ENCODE measurements around the gene GLDC.

The GLDC gene

DNA sequence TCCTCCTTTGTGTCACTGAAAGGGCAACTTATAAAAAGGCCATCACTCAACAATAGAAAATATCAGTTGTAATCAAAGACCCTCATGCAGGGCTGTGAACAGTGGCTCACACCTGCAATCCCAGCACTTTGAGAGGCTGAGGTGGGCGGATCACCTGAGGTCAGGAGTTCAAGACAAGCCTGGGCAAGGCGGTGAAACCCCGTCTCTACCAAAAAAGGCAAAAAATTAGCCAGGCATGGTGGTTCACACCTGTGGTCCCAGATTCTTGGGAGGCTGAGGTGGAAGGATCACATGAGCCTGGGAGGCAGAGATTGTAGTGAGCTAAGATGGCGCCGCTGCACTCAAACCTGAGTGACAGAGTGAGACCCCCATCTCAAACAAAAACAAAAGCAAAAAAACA lies 24.7 kb downstream of the GLDC start:
- Histone ChIP-seq H3K9me3 (ENCODE audit: control insufficient read depth, insufficient read depth, low read length) (peaks cover 2% of the 10 kb centered on the region; the same call in 1 of the 2 replicates), H3K4me1 (ENCODE audit: insufficient read depth, low read length) (peaks cover 8% of the 10 kb centered on the region; the same call in 1 of the 2 replicates), H3K9ac (ENCODE audit: low read depth, low read length) (no peak overlapping the region), H3K36me3 (ENCODE audit: insufficient read depth, low read length) (no peaks in the 10 kb centered on the region)

DNA sequence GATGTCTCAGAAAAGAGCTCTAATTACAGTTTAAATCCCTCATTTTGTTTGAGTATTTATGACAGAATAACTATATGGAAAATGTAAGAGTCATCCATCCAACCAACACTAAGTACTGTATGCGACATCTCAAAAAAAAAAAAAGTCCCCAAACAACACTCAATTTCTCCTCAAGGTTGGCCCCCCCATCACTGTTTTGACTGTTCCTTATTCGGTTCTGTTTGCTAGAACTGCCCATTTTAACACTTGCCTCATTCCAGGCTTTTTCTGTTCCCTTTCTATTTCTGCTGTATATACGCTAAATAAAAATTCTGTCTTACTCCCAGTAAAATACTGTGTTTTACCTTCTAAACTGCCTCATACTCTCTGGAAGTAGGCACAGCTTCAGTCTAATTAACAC lies 25.2 kb downstream of the GLDC start:
- H3K4me1 ChIP-seq (ENCODE audit: insufficient read depth, low read length): peaks cover 8% of the 10 kb centered on the region; the same call in 1 of the 2 replicates
- H3K9ac ChIP-seq (ENCODE audit: low read depth, low read length): no peak overlapping the region
- peaks cover 2% of the 10 kb centered on the region; the same call in 1 of the 2 replicates for H3K9me3 ChIP-seq (ENCODE audit: control insufficient read depth, insufficient read depth, low read length)

DNA sequence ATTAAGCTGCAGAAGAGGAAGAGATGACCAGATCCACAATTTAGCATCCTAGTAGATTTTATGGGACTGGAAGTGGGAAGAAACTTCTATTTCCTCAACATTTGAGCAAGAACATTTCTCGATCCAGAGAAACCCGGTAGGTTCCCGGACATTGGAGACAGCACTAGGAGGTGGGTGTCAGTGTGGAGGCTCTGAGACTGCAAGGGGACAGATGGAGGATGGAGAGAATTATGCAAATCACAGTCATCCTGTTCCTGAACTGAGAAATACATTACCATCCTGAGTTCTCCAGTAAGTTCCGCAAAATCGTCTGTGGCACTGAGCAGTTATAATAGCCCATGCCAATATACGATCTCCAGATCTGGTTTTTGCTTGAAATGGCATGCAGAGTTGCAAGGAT lies 25.6 kb downstream of the GLDC start:
- Histone ChIP-seq H3K4me1 (ENCODE audit: insufficient read depth, low read length) (peaks cover 8% of the 10 kb centered on the region; the same call in 1 of the 2 replicates), H3K9ac (ENCODE audit: low read depth, low read length) (no peak overlapping the region), H3K36me3 (ENCODE audit: insufficient read depth, low read length) (no peaks in the 10 kb centered on the region), H3K9me3 (ENCODE audit: control insufficient read depth, insufficient read depth, low read length) (peaks cover 2% of the 10 kb centered on the region; the same call in 1 of the 2 replicates)

More for the DNA sequence above, 25.2 kb downstream of the GLDC start:
- H3K36me3 ChIP-seq (ENCODE audit: insufficient read depth, low read length): no peaks in the 10 kb centered on the region

DNA sequence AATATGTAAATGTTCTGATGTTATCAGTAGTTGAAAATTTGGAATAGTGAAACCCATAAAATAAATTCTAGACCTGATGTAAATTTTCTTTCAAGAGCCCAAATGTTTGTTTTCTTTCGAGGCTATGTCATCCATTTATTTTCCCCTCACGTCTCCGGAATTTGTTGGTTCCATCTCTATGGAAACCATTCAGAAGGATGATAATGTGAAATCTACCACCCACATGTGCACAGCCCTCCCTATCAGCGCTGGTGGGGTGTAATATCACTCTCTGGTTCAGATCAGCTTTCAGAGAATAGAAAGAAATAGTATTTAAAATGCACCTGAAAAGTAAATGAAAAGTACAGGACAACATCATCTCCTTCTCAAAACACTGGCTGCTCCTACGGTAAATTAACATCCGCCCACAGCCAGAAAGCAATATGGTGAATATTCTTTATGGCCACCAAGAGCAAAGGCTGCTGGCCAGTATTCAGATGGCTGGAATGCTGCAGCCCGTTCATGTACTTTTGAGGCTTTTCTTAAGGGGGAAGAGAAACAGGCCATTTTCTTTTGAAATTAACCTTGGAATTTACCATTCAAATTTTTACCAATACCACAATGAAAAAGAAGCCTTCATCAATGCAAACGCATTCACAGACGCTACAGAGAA lies 28.5 kb downstream of the GLDC start:
- Histone ChIP-seq H3K9ac (ENCODE audit: low read depth, low read length) (no peak overlapping the region), H3K36me3 (ENCODE audit: insufficient read depth, low read length) (no peaks in the 10 kb centered on the region), H3K9me3 (ENCODE audit: control insufficient read depth, insufficient read depth, low read length) (no peaks in the 10 kb centered on the region), H3K4me1 (ENCODE audit: insufficient read depth, low read length) (peaks cover 8% of the 10 kb centered on the region; the same call in 1 of the 2 replicates)

DNA sequence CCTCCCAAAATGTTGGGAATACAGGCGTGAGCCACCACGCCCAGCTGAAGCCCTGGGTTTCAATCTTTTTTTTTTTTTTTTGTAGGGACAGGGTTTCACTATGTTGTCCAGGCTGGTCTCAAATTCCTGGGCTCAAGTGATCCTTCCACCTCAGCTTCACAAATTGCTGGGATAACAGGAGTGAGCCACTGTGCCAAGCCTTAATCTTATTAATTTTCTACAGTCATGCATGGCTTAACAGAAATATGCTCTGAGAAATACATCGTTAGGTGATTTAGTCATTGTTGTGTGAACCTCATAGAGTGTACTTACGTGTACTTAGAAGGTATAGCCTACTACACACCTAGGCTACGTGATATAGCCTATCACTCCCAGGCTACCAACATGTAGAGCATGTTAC lies 31.0 kb downstream of the GLDC start:
- Histone ChIP-seq H3K9me3 (ENCODE audit: control insufficient read depth, insufficient read depth, low read length) (no peaks in the 10 kb centered on the region), H3K36me3 (ENCODE audit: insufficient read depth, low read length) (no peaks in the 10 kb centered on the region; the same call in 1 of the 2 replicates), H3K4me1 (ENCODE audit: insufficient read depth, low read length) (peaks cover 8% of the 10 kb centered on the region; the same call in 1 of the 2 replicates), H3K9ac (ENCODE audit: low read depth, low read length) (no peak overlapping the region)

DNA sequence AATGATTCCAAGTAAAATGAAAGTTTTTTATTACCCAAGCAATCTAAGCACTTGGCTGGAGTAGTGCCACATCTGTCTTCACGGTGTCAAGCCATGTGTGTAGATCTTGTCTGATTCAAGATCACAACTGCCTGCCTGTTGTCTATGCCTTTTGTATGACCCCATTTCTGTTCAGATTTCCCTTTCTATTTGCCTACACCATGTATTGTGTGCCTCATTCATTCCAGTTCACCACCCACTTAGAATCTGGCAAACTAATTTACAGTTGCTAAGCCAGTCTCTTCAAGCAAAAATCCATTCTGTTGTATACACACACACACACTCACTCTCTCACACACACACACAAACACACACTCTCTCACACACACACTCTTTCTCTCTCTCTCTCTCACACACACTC lies 33.7 kb downstream of the GLDC start:
- H3K9me3 ChIP-seq (ENCODE audit: control insufficient read depth, insufficient read depth, low read length): no peaks in the 10 kb centered on the region
- H3K36me3 ChIP-seq (ENCODE audit: insufficient read depth, low read length): no peaks in the 10 kb centered on the region; the same call in 1 of the 2 replicates
- H3K4me1 ChIP-seq (ENCODE audit: insufficient read depth, low read length): no peaks in the 10 kb centered on the region
- H3K9ac ChIP-seq (ENCODE audit: low read depth, low read length): no peak overlapping the region

DNA sequence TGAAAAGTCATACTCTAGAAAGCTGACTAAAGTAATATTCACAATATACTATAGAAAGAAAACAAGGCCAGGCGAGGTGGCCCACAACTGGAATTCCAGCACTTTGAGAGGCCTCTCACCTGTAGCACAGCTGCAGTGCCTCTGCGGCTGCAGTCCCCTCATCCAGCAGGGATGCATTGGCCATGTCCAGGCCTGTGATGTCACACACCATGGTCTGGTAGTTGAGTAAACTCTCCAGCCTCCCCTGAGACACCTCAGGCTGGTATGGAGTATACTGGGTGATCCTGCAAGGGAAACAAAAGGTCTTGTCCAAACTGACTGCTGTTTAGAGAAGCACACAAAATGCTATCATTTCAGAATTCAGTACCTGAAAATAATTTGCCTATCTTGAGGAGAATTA lies 35.5 kb downstream of the GLDC start:
- Histone ChIP-seq H3K4me1 (ENCODE audit: insufficient read depth, low read length) (no peaks in the 10 kb centered on the region), H3K9me3 (ENCODE audit: control insufficient read depth, insufficient read depth, low read length) (no peaks in the 10 kb centered on the region), H3K36me3 (ENCODE audit: insufficient read depth, low read length) (peaks cover 5% of the 10 kb centered on the region; the same call in 1 of the 2 replicates), H3K9ac (ENCODE audit: low read depth, low read length) (no peak overlapping the region)

DNA sequence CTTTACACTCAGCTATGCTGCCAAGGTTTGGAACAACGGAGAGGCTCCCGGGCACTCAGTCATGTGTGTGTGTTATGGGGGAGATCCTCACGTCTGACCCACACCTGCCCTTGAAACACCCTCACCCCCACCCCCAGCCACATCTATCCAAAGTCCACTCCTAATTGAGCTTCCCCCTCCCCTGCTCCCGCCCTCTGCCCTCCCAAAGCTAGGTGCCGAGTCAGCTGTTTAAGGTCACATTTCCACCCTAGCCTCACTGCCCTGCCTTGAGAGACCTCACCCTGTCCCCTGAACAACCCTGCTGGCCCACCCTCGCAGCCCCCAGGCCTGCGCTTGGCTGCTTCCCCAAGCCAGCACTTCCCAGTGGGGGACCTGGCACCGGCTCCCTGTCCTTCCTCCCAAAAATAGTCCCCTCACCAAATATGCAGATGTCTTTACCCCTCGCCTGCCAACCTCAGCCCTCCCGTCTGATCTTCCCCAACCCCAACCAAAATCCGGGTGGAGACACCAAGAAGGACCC lies 36.0 kb downstream of the GLDC start:
- no peaks in the 10 kb centered on the region for H3K4me1 ChIP-seq (ENCODE audit: insufficient read depth, low read length)
- H3K9ac ChIP-seq (ENCODE audit: low read depth, low read length): no peak overlapping the region
- peaks cover 10% of the 10 kb centered on the region for H3K36me3 ChIP-seq (ENCODE audit: insufficient read depth, low read length)
- H3K9me3 ChIP-seq (ENCODE audit: control insufficient read depth, insufficient read depth, low read length): no peaks in the 10 kb centered on the region

DNA sequence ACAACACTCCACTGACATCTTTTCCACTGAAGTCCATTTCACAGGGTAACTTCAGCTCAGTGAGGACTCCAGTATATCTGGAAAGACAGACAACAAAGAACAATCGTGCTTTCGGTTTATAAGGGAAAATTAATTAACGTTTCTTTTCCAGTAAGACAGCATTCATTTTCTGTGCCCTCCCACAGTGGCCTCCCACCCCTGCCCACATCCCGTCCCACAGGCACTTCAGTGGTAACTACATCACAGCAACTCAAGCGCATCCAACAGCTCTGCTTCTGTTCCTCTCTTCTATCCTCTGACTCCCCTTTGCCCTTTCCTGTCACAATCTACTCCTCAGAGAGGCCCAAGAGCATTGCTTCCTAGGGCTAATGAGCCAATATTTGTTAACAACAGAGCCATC lies 40.3 kb downstream of the GLDC start:
- peaks cover 15% of the 10 kb centered on the region for H3K36me3 ChIP-seq (ENCODE audit: insufficient read depth, low read length)
- H3K9me3 ChIP-seq (ENCODE audit: control insufficient read depth, insufficient read depth, low read length): no peaks in the 10 kb centered on the region
- H3K9ac ChIP-seq (ENCODE audit: low read depth, low read length): no peak overlapping the region
- no peaks in the 10 kb centered on the region for H3K4me1 ChIP-seq (ENCODE audit: insufficient read depth, low read length)

DNA sequence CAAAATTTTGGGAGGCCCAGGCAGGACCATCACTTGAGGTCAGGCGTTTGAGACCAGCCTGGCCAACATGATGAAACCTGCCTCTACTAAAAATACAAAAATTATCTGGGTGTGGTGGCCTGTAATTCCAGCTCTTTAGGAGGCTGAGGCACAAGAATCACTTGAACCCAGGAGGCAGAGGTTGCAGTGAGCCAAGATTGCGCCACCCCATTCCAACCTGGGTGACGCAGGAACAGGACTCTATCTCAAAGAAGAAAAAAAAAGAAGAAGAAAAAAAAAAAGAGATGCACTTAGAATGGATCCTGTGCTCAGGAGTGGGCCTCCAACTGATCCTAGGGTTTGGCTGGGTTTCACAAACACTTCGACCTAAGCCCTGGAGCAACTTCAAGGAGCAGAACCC lies 45.1 kb downstream of the GLDC start:
- Histone ChIP-seq H3K4me1 (ENCODE audit: insufficient read depth, low read length) (no peaks in the 10 kb centered on the region), H3K9ac (ENCODE audit: low read depth, low read length) (no peak overlapping the region), H3K36me3 (ENCODE audit: insufficient read depth, low read length) (peaks cover 12% of the 10 kb centered on the region), H3K9me3 (ENCODE audit: control insufficient read depth, insufficient read depth, low read length) (no peaks in the 10 kb centered on the region)

DNA sequence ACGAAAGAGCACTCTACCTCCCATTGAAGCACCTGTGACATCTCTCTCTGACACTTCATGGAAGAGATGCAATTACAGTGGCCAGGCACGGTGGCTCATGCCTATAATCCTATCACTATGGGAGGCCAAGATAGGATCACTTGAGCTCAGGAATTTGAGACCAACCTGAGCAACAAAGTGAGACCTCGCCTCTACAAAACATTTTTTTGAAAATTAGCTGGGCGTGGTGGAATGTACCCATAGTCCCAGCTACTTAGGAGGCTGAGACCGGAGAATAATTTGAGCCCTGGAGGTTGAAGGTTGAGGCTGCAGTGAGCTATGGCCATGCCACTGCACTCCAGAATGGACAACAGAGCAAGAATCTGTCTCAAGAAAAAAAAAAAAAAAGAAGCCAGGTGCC lies 45.5 kb downstream of the GLDC start:
- peaks cover 9% of the 10 kb centered on the region for H3K36me3 ChIP-seq (ENCODE audit: insufficient read depth, low read length)
- no peaks in the 10 kb centered on the region for H3K4me1 ChIP-seq (ENCODE audit: insufficient read depth, low read length)
- H3K9ac ChIP-seq (ENCODE audit: low read depth, low read length): no peak overlapping the region
- no peaks in the 10 kb centered on the region for H3K9me3 ChIP-seq (ENCODE audit: control insufficient read depth, insufficient read depth, low read length)

DNA sequence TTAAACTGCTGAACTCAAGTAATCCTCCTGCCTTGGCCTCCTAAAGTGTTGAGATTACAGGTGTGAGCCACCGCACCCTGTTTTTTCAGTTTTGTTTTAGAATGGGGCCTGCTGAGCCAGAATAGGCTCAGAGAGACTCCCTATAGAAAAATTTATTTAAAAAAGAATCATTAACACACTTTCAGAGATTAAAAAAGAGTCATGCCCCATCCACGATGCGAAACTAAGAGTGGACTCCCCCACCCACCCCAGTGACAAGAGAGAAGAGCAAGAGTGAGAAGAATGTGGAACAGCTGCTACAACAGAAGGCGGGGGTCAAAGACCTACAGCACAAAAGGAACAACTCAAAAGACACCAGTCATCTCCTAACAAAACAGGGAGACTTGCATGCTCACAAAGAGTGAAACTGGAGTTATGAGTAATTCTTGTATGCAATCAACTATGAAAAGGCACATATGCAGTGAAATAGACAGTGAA lies 47.2 kb downstream of the GLDC start:
- Histone ChIP-seq H3K36me3 (ENCODE audit: insufficient read depth, low read length) (peaks cover 5% of the 10 kb centered on the region), H3K9me3 (ENCODE audit: control insufficient read depth, insufficient read depth, low read length) (no peaks in the 10 kb centered on the region), H3K4me1 (ENCODE audit: insufficient read depth, low read length) (no peaks in the 10 kb centered on the region), H3K9ac (ENCODE audit: low read depth, low read length) (no peak overlapping the region)

DNA sequence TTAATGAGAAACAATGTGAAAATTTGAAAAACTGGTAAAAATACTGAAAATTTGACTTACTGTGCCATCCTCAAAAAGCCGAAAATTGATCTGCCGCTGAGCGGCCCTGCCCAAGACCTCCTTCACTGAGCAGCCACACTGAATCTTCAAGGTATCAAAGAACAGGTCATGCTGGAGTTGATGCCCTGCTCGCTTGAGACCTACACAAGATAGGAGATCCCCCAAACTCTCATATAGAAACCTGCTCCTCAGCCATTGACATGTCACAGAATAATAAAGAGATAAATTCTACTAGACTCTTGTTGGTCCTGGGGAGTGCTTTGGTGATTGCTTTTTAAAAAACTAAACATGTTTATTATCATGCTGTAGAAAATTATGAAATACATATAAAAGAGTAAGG lies 52.7 kb downstream of the GLDC start:
- Histone ChIP-seq H3K36me3 (ENCODE audit: insufficient read depth, low read length) (peaks cover 12% of the 10 kb centered on the region), H3K9ac (ENCODE audit: low read depth, low read length) (no peak overlapping the region), H3K9me3 (ENCODE audit: control insufficient read depth, insufficient read depth, low read length) (no peaks in the 10 kb centered on the region), H3K4me1 (ENCODE audit: insufficient read depth, low read length) (no peaks in the 10 kb centered on the region)

DNA sequence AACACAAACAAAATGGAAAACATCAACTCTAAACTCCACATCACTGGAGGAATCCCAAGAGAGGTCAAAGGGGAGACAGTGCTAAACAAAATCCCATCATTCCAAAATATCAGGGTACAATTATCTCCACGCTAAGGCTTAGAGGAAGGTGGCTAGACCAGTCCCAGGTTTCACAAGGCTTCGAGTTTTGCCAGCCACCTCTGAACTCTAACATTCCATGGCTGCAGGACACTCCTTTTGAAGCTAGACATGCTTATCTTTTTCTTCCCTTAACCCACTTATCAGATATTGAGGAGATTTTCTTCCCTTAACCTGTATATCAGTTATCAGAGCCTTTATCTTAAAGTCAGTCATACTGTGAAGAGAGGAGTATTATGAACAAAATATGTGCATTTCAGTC lies 53.3 kb downstream of the GLDC start:
- Histone ChIP-seq H3K9me3 (ENCODE audit: control insufficient read depth, insufficient read depth, low read length) (no peaks in the 10 kb centered on the region), H3K9ac (ENCODE audit: low read depth, low read length) (no peak overlapping the region), H3K36me3 (ENCODE audit: insufficient read depth, low read length) (peaks cover 12% of the 10 kb centered on the region), H3K4me1 (ENCODE audit: insufficient read depth, low read length) (no peaks in the 10 kb centered on the region)

DNA sequence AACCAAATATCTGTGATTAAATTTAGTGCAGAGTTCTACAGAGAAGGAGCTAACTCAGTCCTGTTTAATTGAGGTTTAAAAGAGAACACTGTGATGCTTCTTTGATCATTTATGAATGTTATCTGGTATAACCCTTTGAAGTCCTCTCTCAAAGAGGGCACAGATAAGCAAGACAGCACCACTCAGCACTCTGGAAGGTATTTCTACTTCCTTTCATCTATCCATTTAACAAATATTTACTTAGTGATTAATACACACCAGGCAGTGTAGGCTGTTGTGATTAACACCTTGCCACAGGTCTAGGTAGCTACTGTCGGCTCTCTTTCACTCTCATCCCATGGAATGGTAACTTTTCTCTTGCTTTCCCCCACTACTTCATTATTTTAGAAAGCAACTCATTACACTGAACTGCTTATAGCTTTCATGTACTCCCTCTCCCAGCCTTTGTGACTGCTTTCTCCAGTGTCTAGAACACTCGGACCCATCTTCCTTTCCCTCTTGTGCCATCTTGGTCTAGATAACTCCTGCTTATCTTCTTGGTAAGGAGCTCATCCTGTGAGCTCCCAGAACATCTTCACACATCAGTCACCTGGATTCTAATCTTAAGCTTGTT lies 54.7 kb downstream of the GLDC start:
- peaks cover 14% of the 10 kb centered on the region for H3K36me3 ChIP-seq (ENCODE audit: insufficient read depth, low read length)

More for the DNA sequence above, 54.7 kb downstream of the GLDC start:
- no peaks in the 10 kb centered on the region for H3K4me1 ChIP-seq (ENCODE audit: insufficient read depth, low read length)
- H3K9ac ChIP-seq (ENCODE audit: low read depth, low read length): no peak overlapping the region
- H3K9me3 ChIP-seq (ENCODE audit: control insufficient read depth, insufficient read depth, low read length): no peaks in the 10 kb centered on the region

All from ES-I3 (cell line).